ENCODE measurements around the gene PLA2G12A.
"Not testable (repeated sequence)": the region's sequence is repeated elsewhere in the genome, so short reads cannot be mapped to it uniquely, and the experiment has no call there.

Gene PLA2G12A

GRCh38 chr4:109683621-109684253, 46.1 kb downstream of the PLA2G12A start:
- Mint-ChIP-seq H3K4me1 (no peaks in the 10 kb centered on the region), H3K36me3 (ENCODE audit: low read depth) (peaks cover 90% of the 10 kb centered on the region), H3K27ac (no peak overlapping the region), H3K27me3 (ENCODE audit: low read depth, poor library complexity) (no peaks in the 10 kb centered on the region), H3K4me3 (no peak overlapping the region), H3K9me3 (peaks cover 25% of the 10 kb centered on the region)
- no peak for TF ChIP-seq CTCF (IDR thresholded peaks at IDR 0.05)
- DNase-seq, result no peak

- H3K36me3 Mint-ChIP-seq (ENCODE audit: low read depth), result peaks cover 84% of the 10 kb centered on the region
- TF ChIP-seq CTCF (IDR thresholded peaks at IDR 0.05), result no peak
- no peak overlapping the region for H3K27ac Mint-ChIP-seq
- H3K9me3 Mint-ChIP-seq, result peaks cover 28% of the 10 kb centered on the region
- no peaks in the 10 kb centered on the region for H3K27me3 Mint-ChIP-seq (ENCODE audit: low read depth, poor library complexity)
- H3K4me3 Mint-ChIP-seq, result no peak overlapping the region
- DNase-seq, result no peak
- H3K4me1 Mint-ChIP-seq, result no peaks in the 10 kb centered on the region
Measured at GRCh38 chr4:109682875-109683274, 47.0 kb downstream of the PLA2G12A start.

- Mint-ChIP-seq H3K9me3 (peaks cover 47% of the 10 kb centered on the region), H3K36me3 (ENCODE audit: low read depth) (peaks cover 67% of the 10 kb centered on the region)
- H3K4me3 Mint-ChIP-seq; H3K27ac Mint-ChIP-seq; H3K4me1 Mint-ChIP-seq; H3K27me3 Mint-ChIP-seq (ENCODE audit: low read depth, poor library complexity); DNase-seq: not testable (repeated sequence)
Measured at GRCh38 chr4:109678925-109679324, 50.9 kb downstream of the PLA2G12A start.

- Mint-ChIP-seq H3K9me3 (peaks cover 47% of the 10 kb centered on the region), H3K36me3 (ENCODE audit: low read depth) (peaks cover 66% of the 10 kb centered on the region)
- not testable (repeated sequence) for H3K27me3 Mint-ChIP-seq (ENCODE audit: low read depth, poor library complexity); DNase-seq; H3K4me1 Mint-ChIP-seq; H3K4me3 Mint-ChIP-seq; H3K27ac Mint-ChIP-seq
Measured at GRCh38 chr4:109678472-109678871, 51.4 kb downstream of the PLA2G12A start.

- H3K27ac Mint-ChIP-seq, result no peak overlapping the region
- no peaks in the 10 kb centered on the region for H3K4me1 Mint-ChIP-seq
- no peak for TF ChIP-seq CTCF (IDR thresholded peaks at IDR 0.05)
- peaks cover 57% of the 10 kb centered on the region for H3K36me3 Mint-ChIP-seq (ENCODE audit: low read depth)
- H3K9me3 Mint-ChIP-seq, result peaks cover 48% of the 10 kb centered on the region
- no peak for DNase-seq
- no peak overlapping the region for H3K4me3 Mint-ChIP-seq
- H3K27me3 Mint-ChIP-seq (ENCODE audit: low read depth, poor library complexity), result peaks cover 4% of the 10 kb centered on the region
Measured at GRCh38 chr4:109676886-109677285, 53.0 kb downstream of the PLA2G12A start.

GRCh38 chr4:109675843-109676242, 54.0 kb downstream of the PLA2G12A start:
- peaks cover 57% of the 10 kb centered on the region for H3K36me3 Mint-ChIP-seq (ENCODE audit: low read depth)
- H3K4me1 Mint-ChIP-seq, result no peaks in the 10 kb centered on the region
- no peak overlapping the region for H3K27ac Mint-ChIP-seq
- H3K9me3 Mint-ChIP-seq, result peaks cover 54% of the 10 kb centered on the region
- peaks cover 4% of the 10 kb centered on the region for H3K27me3 Mint-ChIP-seq (ENCODE audit: low read depth, poor library complexity)
- no peak for DNase-seq
- H3K4me3 Mint-ChIP-seq, result no peak overlapping the region
- no peak for TF ChIP-seq CTCF (IDR thresholded peaks at IDR 0.05)

- H3K4me3 Mint-ChIP-seq, result no peak overlapping the region
- peaks cover 51% of the 10 kb centered on the region for H3K9me3 Mint-ChIP-seq
- DNase-seq, result no peak
- H3K27me3 Mint-ChIP-seq (ENCODE audit: low read depth, poor library complexity), result peaks cover 4% of the 10 kb centered on the region
- peaks cover 52% of the 10 kb centered on the region for H3K36me3 Mint-ChIP-seq (ENCODE audit: low read depth)
- no peak overlapping the region for H3K27ac Mint-ChIP-seq
- no peaks in the 10 kb centered on the region for H3K4me1 Mint-ChIP-seq
- no peak for TF ChIP-seq CTCF (IDR thresholded peaks at IDR 0.05)
Measured at GRCh38 chr4:109675181-109675580, 54.7 kb downstream of the PLA2G12A start.

Data from nephron progenitor cell (in vitro differentiated cells).